Endodermal cell (in vitro differentiated cells): Measurements from ENCODE around the gene PRICKLE1. TPM values are rescaled to one million over a fixed set of nuclear protein-coding genes. Genes with fewer than 3 reads are reported as not detected.

Experiments used
- DNase-seq: peaks from one replicate; pipeline ENCODE4 v3.0.0-alpha.2; 2017
- H3K27ac ChIP-seq: 2 replicates; pipeline ENCODE4 v1.5.1; 2013; ENCODE audit warnings: mild to moderate bottlenecking, low read depth, low read length, moderate library complexity
- H3K27me3 ChIP-seq: 2 replicates; pipeline ENCODE4 v1.6.1; 2013; ENCODE audit warnings: mild to moderate bottlenecking, low read length, moderate library complexity; ENCODE audit not compliant: insufficient read depth, control insufficient read depth, poor library complexity, severe bottlenecking
- H3K36me3 ChIP-seq: 2 replicates; pipeline ENCODE4 v1.7.0; 2013; ENCODE audit warnings: mild to moderate bottlenecking, low read length, moderate library complexity; ENCODE audit not compliant: control insufficient read depth, insufficient read depth
- H3K4me1 ChIP-seq: one replicate; pipeline ENCODE4 v1.7.0; 2013; ENCODE audit warnings: low read length; ENCODE audit not compliant: control insufficient read depth, insufficient read depth
- H3K4me3 ChIP-seq: 2 replicates; pipeline ENCODE4 v1.5.1; 2013; ENCODE audit warnings: mild to moderate bottlenecking, low read length, moderate library complexity
- H3K9ac ChIP-seq: 2 replicates; pipeline ENCODE4 v1.6.1; 2013; ENCODE audit warnings: mild to moderate bottlenecking, low read length, moderate library complexity; ENCODE audit not compliant: poor library complexity, severe bottlenecking; ENCODE audit errors: extremely low read depth
- H3K9me3 ChIP-seq: 2 replicates; pipeline ENCODE4 v1.6.1; 2013; ENCODE audit warnings: mild to moderate bottlenecking, low read length, moderate library complexity; ENCODE audit not compliant: control insufficient read depth
- H3K27ac Mint-ChIP-seq: 2 replicates; pipeline ENCODE4 v1.8.0; 2020; ENCODE audit warnings: mixed read lengths
- H3K27me3 Mint-ChIP-seq: 2 replicates; pipeline ENCODE4 v1.8.0; 2021; ENCODE audit warnings: mild to moderate bottlenecking, mixed read lengths; ENCODE audit not compliant: insufficient read depth
- H3K36me3 Mint-ChIP-seq: 2 replicates; pipeline ENCODE4 v1.8.0; 2020; ENCODE audit warnings: low read depth, mixed read lengths
- H3K4me1 Mint-ChIP-seq: 2 replicates; pipeline ENCODE4 v1.8.0; 2020; ENCODE audit warnings: mixed read lengths
- H3K4me3 Mint-ChIP-seq: 2 replicates; pipeline ENCODE4 v1.8.0; 2020; ENCODE audit warnings: mild to moderate bottlenecking, moderate library complexity, mixed read lengths
- H3K9me3 Mint-ChIP-seq: 2 replicates; pipeline ENCODE4 v1.8.0; 2020; ENCODE audit warnings: mild to moderate bottlenecking, mixed read lengths
- CTCF ChIP-seq: fragments of 200-600 bp; sonication (generic); conservative IDR thresholded peaks from 2 replicates; pipeline ENCODE4 v1.5.0; 2021; ENCODE audit warnings: antibody characterized with exemption, mild to moderate bottlenecking
- WGBS, 2 experiments: methylation state at CpG; one replicate each; pipeline versions ENCODE4 v1.1.5 to v1.1.7; 2013; ENCODE audit warnings: missing lambda C conversion rate in 2 of 2, mixed read lengths in 1 of 2; ENCODE audit not compliant: insufficient coverage in 1 of 2, insufficient read length in 1 of 2; 5-methylcytosine and 5-hydroxymethylcytosine counted together
- total RNA-seq, 2 donors: library from RNA; stranded (reverse); fragmentation: NEBNext Ultra II Directional in 1 of 2; extraction: Animal tissue kit (Norgen Biotek cat#: 25700) in 1 of 2; gene quantifications; 2 replicates in 1 of 2; 3 replicates in 1 of 2; pipeline ENCODE4 v1.2.1, GENCODE V29; 2021

Gene PRICKLE1
- total RNA-seq, 2 donors from 2014 or later, result 8.3 to 20.6 TPM

- 86% methylated on average over 1 of the region's 1 CpG; no CpG with 5 or more reads in 1 of the 2 experiments for WGBS, 2 experiments
Observed at GRCh38 chr12:42630314-42630713, 40.8 kb upstream of the PRICKLE1 start.

GRCh38 chr12:42627151-42627550 lies 37.6 kb upstream of the PRICKLE1 start:
- H3K9me3 Mint-ChIP-seq, result peaks cover 3% of the 10 kb centered on the region
- H3K27me3 Mint-ChIP-seq, result peaks cover 2% of the 10 kb centered on the region
- H3K4me1 ChIP-seq, result no peaks in the 10 kb centered on the region
- 74% methylated on average over 4 of the region's 6 CpGs; no CpG with 5 or more reads in 1 of the 2 experiments for WGBS, 2 experiments
- no peaks in the 10 kb centered on the region for H3K27me3 ChIP-seq
- H3K36me3 ChIP-seq, result no peaks in the 10 kb centered on the region
- DNase-seq, result no peak
- no peak overlapping the region for H3K4me3 ChIP-seq
- peaks cover 5% of the 10 kb centered on the region for H3K9me3 ChIP-seq
- no peak overlapping the region for H3K27ac ChIP-seq
- H3K36me3 Mint-ChIP-seq, result no peaks in the 10 kb centered on the region
- H3K4me1 Mint-ChIP-seq, result no peaks in the 10 kb centered on the region
- H3K9ac ChIP-seq, result no peak overlapping the region
- TF ChIP-seq CTCF, result no peak
- no peak overlapping the region for H3K4me3 Mint-ChIP-seq
- H3K27ac Mint-ChIP-seq, result no peak overlapping the region

More at GRCh38 chr12:42630314-42630713, 40.8 kb upstream of the PRICKLE1 start:
- H3K36me3 Mint-ChIP-seq, result no peaks in the 10 kb centered on the region
- no peaks in the 10 kb centered on the region for H3K4me1 Mint-ChIP-seq
- Histone ChIP-seq H3K27me3 (no peaks in the 10 kb centered on the region), H3K9ac (no peak overlapping the region), H3K36me3 (no peaks in the 10 kb centered on the region), H3K4me3 (no peak overlapping the region), H3K27ac (no peak overlapping the region), H3K4me1 (no peaks in the 10 kb centered on the region), H3K9me3 (peaks cover 5% of the 10 kb centered on the region)
- H3K27ac Mint-ChIP-seq, result no peak overlapping the region
- no peaks in the 10 kb centered on the region for H3K27me3 Mint-ChIP-seq
- H3K4me3 Mint-ChIP-seq, result no peak overlapping the region
- DNase-seq, result no peak
- TF ChIP-seq CTCF, result no peak
- peaks cover 3% of the 10 kb centered on the region for H3K9me3 Mint-ChIP-seq

GRCh38 chr12:42625611-42626010 lies 36.1 kb upstream of the PRICKLE1 start:
- Mint-ChIP-seq H3K27ac (no peak overlapping the region), H3K4me3 (no peak overlapping the region), H3K9me3 (peaks cover 3% of the 10 kb centered on the region), H3K36me3 (no peaks in the 10 kb centered on the region), H3K4me1 (no peaks in the 10 kb centered on the region), H3K27me3 (peaks cover 2% of the 10 kb centered on the region)
- TF ChIP-seq CTCF, result no peak
- DNase-seq, result no peak
- H3K27ac ChIP-seq, result no peak overlapping the region
- no peaks in the 10 kb centered on the region for H3K36me3 ChIP-seq
- H3K9me3 ChIP-seq, result peaks cover 5% of the 10 kb centered on the region
- no peak overlapping the region for H3K4me3 ChIP-seq
- H3K4me1 ChIP-seq, result no peaks in the 10 kb centered on the region
- WGBS, 2 experiments, result 71 to 93% methylated on average over 1 to 4 of the region's 4 CpGs
- no peak overlapping the region for H3K9ac ChIP-seq
- no peaks in the 10 kb centered on the region for H3K27me3 ChIP-seq
